Activated CD8-positive, alpha-beta memory T cell treated with anti-CD3 and anti-CD28 coated beads, Interleukin-2, amount 50 U/mL, for 1 hour (primary cell): ENCODE results near the gene GPC1.

ENCODE experiments used
- DNase-seq: peaks from one replicate; pipeline ENCODE4 v3.0.0-alpha.2; 2020; ENCODE audit errors: extremely low read depth

Gene GPC1

DNA sequence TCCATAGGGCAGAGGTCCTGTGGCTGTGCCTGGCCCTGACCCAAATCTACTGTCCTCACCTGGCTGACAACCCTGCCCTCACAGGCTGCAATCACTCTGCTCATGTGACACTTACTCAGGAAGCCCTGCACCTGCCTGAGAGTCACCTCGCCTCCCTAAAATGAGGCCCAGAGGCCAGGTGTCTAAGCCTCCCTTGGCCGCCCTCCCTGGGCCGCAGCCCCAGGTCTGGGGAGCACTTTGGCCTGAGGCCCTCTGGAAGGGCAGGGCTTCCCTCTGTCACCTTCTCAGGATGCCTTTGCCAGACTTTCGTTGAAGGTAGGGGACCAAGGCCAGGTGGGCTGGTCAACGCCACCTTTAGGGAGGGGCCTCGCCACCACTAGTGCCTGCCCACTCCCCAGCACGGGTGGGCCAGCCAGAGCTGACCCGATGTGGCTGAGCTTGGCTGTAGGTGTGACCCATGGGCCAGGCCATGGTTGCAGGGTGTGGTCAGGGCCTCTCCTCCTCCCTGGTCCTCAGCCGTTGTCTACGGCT lies 6.1 kb upstream of the GPC1 start:
- no peak for DNase-seq

- DNase-seq: no peak
These were observed 5.5 kb upstream of the GPC1 start for GRCh38 chr2:240429872-240430491.

DNA sequence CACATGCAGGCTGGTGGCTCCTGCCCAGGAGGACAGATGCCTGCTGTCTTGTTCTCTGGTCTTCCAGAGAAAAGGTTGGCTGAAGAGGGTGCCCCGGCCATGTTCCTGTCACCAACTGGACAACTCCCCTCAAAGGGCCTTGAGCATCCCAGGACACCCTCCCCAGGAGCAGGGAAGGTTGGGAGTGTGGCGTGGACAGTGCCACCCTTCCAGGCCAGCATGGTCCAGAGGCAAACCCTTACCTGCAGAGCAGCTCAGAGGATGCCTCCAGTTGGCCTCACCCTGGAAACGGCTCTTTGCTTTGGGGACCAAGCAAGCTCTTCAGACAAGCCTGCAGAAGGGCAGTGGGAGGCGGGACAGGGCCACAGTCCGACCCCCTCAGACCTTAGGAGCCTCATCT lies 4.9 kb upstream of the GPC1 start:
- DNase-seq: no peak

DNA sequence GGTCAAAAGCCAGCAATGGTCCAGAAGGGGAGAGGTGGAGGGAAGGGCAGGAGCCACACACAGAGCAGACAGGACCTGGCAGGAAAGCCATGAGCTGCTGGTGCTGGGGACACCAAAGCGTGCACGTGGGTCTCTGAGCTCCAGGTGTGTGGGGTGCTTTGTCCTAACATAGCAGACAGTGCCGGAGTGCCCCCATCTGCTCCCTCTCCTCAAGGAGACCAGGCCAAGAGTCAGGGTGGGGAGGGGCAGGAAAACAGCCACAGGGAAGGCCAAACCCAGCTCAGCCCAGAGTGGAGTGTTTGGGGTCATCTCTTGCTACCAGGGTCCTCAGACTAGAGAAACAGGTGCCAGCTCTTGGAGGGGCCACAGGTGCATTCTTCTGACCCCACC lies 4.2 kb upstream of the GPC1 start:
- no peak for DNase-seq

GRCh38 chr2:240431661-240432424 lies 3.6 kb upstream of the GPC1 start:
- no peak for DNase-seq

DNA sequence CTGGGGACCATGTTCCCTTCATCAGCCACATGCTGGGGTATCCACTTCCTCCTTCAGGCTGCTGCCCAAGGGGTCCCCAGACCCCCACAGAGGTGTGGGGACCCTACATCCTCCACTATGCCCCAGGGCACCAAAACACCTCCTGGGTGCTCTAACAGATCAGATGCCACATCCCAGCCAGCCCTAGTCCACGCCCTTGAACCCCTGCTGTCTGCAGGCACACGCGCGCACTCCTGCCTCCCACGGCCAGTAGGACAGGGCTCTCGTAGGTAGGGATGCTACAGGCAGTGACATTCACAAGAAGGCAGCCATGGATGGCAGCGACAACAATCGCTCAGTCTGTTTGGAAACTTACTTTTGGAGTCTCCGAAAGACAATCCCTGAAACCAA lies 3.0 kb upstream of the GPC1 start:
- DNase-seq: no peak

DNA sequence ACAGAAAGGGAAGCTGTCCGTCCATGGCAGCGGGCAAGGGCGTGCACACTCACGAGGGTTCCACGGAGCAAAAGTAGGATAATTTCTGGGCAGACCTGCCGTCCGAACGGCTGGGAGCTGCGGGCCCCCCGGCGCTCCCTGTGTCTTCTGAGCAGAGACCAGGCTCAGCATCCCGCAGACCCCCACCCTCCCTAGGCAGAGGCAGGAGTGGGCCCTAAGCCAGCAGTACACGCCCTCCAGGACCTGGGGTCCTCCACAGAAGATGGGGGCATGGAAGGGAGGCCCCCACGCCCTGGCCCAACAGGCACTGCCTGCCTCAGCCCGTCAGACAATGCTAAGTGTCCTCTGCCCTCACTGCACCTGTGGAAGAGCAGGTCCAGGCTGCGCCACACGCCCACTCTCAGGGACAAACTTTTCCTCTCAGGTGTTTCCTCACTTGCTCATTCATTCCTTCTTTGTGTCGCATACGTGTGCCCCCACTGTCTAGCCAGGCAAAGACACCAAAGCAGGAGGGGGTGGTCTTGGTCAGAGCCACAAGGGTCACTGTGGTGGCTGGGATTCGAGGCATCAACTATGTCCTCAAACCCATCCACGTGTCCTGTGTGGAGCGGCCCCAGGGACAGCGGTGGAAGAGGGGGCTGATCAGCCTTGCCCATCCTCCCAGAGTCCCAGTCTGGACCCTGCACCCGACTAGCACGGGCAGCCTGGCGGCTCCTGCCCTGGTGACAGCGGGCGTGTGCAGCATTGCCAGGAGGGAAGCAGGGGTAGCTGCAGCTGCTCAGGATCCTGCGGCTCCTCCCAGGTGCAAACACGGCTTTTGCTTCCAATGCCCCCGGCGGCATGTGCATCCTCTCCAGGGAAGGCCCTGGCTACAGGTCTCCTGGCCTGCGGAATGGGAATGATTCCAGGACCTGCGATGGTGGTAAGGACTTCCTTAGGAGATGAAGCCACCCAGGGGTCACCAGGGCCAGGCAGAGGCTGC lies 2.4 kb upstream of the GPC1 start:
- DNase-seq: no peak

GRCh38 chr2:240433973-240434727 lies 1.3 kb upstream of the GPC1 start:
- no peak for DNase-seq

DNA sequence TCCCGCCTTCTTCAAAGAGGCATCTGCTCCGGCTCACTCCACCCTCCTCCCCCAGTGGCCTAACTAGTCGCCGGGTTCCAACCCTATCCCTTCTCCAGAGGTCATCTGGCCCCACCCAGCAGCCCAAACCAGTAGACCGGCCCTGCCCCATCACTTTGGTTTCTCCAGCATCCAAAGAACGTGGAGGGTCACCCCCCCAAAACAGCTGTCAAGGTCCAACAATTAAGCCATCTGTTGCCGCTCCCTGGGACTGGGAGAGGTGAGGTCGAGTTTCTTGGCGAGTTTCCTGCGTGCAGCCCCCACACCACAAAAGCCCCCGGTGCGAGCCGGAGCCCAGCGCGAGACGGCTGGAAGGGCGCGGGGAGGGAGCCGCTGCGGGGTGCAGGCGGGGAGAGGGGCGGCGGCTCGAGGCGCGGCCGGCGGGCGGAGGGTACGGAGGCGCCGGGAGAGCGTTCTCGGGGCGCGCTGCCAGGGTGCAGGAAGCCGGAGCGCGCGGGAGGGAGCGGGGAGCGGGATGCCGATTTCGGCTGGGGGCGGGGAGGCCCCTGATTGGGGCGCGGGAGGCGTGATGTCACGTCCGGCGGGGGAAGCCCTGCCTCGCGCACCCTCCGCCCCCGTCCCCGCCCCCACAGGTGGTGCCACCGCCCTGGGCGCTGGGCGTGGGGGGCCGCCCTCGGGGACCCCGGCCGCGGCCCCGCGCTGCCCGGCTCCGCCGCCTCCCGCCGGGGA lies 571 bp upstream of the GPC1 start:
- DNase-seq: peak; percentile 67

- DNase-seq: no peak
These were observed 652 bp downstream of the GPC1 start for GRCh38 chr2:240435948-240436682.

GRCh38 chr2:240436683-240437550 lies 1.5 kb downstream of the GPC1 start:
- no peak for DNase-seq

DNA sequence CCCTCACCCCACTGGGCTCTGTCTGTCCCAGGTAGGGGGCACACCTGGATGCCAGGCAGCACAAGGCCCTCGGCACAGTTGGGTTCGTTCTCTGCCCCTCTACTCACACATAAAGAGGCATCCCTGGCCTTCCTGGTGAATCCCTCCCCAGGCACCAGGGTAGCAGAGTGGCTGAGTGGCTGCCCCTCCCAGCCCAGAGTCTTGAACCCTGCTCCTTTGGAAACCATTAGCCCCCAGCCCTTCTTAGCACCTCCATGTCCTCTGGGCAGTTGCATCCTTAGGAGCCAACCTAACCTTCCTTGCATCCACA lies 2.0 kb downstream of the GPC1 start:
- no peak for DNase-seq

GRCh38 chr2:240437861-240438809 lies 2.7 kb downstream of the GPC1 start:
- DNase-seq: no peak

GRCh38 chr2:240438810-240439697 lies 3.6 kb downstream of the GPC1 start:
- DNase-seq: no peak

DNA sequence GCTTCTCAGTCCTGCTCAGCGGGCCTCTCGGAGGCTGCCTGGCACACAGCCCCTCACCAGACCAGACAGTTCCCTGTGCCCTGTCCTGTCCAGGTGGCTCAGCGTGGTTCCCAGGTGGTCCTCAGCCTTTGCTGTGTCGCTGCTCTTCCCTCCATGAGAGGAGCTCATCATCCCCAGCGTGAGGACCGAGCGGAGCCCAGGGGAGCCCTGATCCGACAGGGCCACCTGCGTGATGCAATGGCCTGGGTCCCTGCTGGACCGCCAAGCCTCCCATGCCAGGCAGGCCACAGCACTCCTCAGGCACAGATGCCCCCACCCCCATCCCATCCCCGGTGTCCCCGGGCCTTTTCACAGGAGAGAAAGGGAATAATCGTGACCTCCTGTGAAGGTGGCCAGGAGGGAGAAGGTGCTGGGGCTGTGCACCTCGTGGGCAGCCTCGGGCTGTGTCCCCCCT lies 4.3 kb downstream of the GPC1 start:
- no peak for DNase-seq

- DNase-seq: no peak
These were observed 4.8 kb downstream of the GPC1 start for GRCh38 chr2:240440251-240440650.

DNA sequence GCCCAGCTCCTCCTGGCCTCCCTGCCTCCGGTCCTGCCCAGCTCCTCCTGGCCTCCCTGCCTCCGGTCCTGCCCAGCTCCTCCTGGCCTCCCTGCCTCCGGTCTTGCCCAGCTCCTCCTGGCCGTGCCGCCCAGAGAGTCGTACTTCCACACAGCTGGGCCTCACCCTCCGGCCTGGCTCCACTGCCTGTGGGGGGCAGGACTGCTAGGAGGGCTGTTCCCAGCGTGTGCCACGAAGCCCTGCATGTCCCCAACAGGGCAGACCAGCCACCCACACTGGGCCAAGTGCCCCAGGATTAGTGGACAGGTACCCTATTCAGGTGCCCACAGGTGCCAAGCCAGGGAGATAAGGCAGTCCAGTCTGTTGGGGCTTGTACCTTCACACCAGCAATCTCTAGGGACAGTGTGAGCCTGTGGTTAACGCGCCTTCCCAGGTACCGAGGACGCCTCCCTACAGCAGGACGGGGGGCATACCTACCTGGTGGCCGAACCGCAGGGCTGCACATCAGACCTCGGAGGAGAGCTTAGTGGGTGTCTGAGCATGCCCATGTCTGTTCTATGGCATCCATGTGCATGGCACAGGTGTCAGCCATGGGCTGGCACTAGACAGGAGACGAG lies 5.3 kb downstream of the GPC1 start:
- DNase-seq: no peak
